Transverse colon (tissue), 4 donors: ENCODE data around the gene TBCCD1. TPM values are rescaled to one million over a fixed set of nuclear protein-coding genes. Genes with fewer than 3 reads are reported as not detected.

Source experiments
- DNase-seq: peaks from one replicate; pipeline ENCODE4 v3.0.0-alpha.2; 2019
- H3K27ac ChIP-seq, 4 donors: fragments of 200-600 bp; sonication (generic); 2 replicates each; pipeline ENCODE4 v1.5.1; 2016 to 2018; ENCODE audit warnings: inconsistent platforms in 4 of 4
- H3K27me3 ChIP-seq: fragments of 200-600 bp; sonication (generic); 2 replicates; pipeline ENCODE4 v1.5.1; 2017; ENCODE audit warnings: inconsistent platforms
- H3K36me3 ChIP-seq, 4 donors: fragments of 200-600 bp; sonication (generic); 2 replicates each; pipeline ENCODE4 v1.5.1; 2017 to 2019; ENCODE audit warnings: inconsistent platforms in 4 of 4
- H3K4me1 ChIP-seq, 4 donors: fragments of 200-600 bp; sonication (generic); 2 replicates each; pipeline ENCODE4 v1.5.1; 2017 to 2020; ENCODE audit warnings: inconsistent platforms in 4 of 4
- H3K4me3 ChIP-seq, 4 donors: fragments of 200-600 bp; sonication (generic); 1 replicate in 1 of 4; 2 replicates in 3 of 4; pipeline versions ENCODE4 v1.5.1 to v1.6.1; 2017 to 2019; ENCODE audit warnings: inconsistent platforms in 4 of 4
- H3K9me3 ChIP-seq, 2 donors: fragments of 200-600 bp; sonication (generic); 2 replicates each; pipeline ENCODE4 v1.5.1; 2017 to 2019; ENCODE audit warnings: inconsistent platforms in 2 of 2
- CTCF ChIP-seq, 5 experiments: fragments of 200-600 bp in 3 of 5; fragments of 450-650 bp in 2 of 5; sonication (generic) in 3 of 5; IDR thresholded peaks; 1 replicate in 2 of 5; 2 replicates in 3 of 5; pipeline ENCODE4 v1.5.1; 2016 to 2017; ENCODE audit warnings: antibody characterized with exemption in 5 of 5, inconsistent platforms in 3 of 5, mild to moderate bottlenecking in 2 of 5, moderate library complexity in 1 of 5
- EP300 ChIP-seq: sonication (generic); formaldehyde crosslinking; IDR thresholded peaks from one replicate; pipeline ENCODE4 v1.6.1; 2017; ENCODE audit warnings: antibody characterized with exemption, low read depth
- POLR2A ChIP-seq: fragments of 450-650 bp; IDR thresholded peaks from one replicate; pipeline ENCODE4 v1.6.1; 2016; ENCODE audit warnings: antibody characterized with exemption, mild to moderate bottlenecking, moderate library complexity
- POLR2AphosphoS5 ChIP-seq, 3 donors: sonication (generic); formaldehyde crosslinking; IDR thresholded peaks; one replicate each; pipeline ENCODE4 v1.6.1; 2016; ENCODE audit warnings: antibody characterized with exemption in 3 of 3
- WGBS, 2 donors: methylation state at CpG; one replicate each; pipeline ENCODE4 v1.1.5; 2018; ENCODE audit warnings: low coverage in 1 of 2; 5-methylcytosine and 5-hydroxymethylcytosine counted together
- in situ Hi-C, 4 donors: fragments of 200-750 bp; cut with MboI; loops; one replicate each; pipeline versions ENCODE4 v1.15.0 to v1.15.1; 2017; ENCODE audit warnings: low sequenced_read_pairs in 3 of 4, low pct_ligation_motif_present in 1 of 4, low pct_unique_long_range_greater_than_20kb in 1 of 4
- intact Hi-C: fragments of 100-400 bp; cut with DNase I; formaldehyde crosslinking; loops from one replicate; pipeline ENCODE4 v1.15.1; 2023; ENCODE audit warnings: low total_unique reads
- total RNA-seq, 4 donors: library from RNA; depleted of rRNA; stranded (reverse); fragments of >200 nt; gene quantifications; one replicate each; pipeline ENCODE4 v1.1.0, GENCODE V29; 2016

The TBCCD1 gene
- total RNA-seq, 4 donors from 2014 or later = 7.1 to 15.4 (median 13.9) TPM

- Histone ChIP-seq H3K4me3 (no peak overlapping the region), H3K27me3 (peaks cover 5% of the 10 kb centered on the region), H3K4me1 (no peaks in the 10 kb centered on the region), H3K36me3 (no peaks in the 10 kb centered on the region), H3K27ac (no peak overlapping the region), H3K9me3 (no peaks in the 10 kb centered on the region)
- DNase-seq = no peak
- 83 to 94% methylated on average over 8 of the region's 8 CpGs for WGBS, 2 donors
- intact Hi-C loops = no loop called here
- TF ChIP-seq CTCF (IDR thresholded peaks at IDR 0.05) (peak in 1 of 5 experiments; percentile 5), POLR2AphosphoS5 (IDR thresholded peaks at IDR 0.05) (no peak)
- in situ Hi-C loops = loop anchor here (5.0 to 25.0 kb wide), 3 partner anchors 203 to 553 kb away; partner anchors contain the start of gene RFC4 (in 2 of the 4)
Measured at GRCh38 chr3:186609247-186609868, 42.2 kb upstream of the TBCCD1 start.

DNA sequence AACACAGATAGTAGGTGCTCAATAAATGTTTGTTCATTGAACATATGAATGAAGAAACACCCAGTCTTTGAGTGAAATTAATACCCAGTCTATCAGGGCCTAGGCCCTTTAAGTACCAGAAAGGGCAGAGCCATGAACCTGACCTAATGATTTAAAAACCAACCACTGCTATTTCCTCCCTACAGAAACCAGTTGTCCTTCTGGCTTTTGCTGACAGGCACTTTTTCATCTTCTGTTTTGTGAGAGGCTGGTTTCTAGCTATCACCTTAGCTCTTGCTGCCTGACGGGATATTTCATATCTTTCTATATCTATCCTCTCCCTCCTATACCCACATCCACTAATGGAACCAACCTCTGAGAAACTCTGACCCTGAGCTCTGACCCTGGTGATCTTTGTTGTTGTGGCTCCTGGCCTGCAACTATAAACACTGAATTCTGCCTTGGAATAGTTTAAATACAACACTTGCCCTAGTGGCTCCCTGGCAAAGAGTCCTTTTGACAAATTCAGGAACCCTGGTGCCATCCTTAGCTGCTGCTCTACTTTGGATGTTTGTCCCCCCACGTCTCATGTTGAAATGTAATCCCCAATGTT is 41.6 kb upstream of the TBCCD1 start:
- intact Hi-C loops = no loop called here
- WGBS, 2 donors = 76 to 100% methylated on average over 1 to 2 of the region's 2 CpGs
- no peak for DNase-seq
- TF ChIP-seq POLR2A (no peak), CTCF (IDR thresholded peaks at IDR 0.05) (no peak), POLR2AphosphoS5 (IDR thresholded peaks at IDR 0.05) (no peak), EP300 (no peak)
- no peaks in the 10 kb centered on the region for H3K4me1 ChIP-seq
- H3K4me3 ChIP-seq = no peak overlapping the region
- in situ Hi-C loops = loop anchor here (5.0 to 25.0 kb wide), 3 partner anchors 204 to 554 kb away; partner anchors contain the start of gene RFC4 (in 2 of the 4)
- no peak overlapping the region for H3K27ac ChIP-seq
- H3K27me3 ChIP-seq = no peaks in the 10 kb centered on the region
- H3K36me3 ChIP-seq = no peaks in the 10 kb centered on the region
- no peaks in the 10 kb centered on the region for H3K9me3 ChIP-seq

DNA sequence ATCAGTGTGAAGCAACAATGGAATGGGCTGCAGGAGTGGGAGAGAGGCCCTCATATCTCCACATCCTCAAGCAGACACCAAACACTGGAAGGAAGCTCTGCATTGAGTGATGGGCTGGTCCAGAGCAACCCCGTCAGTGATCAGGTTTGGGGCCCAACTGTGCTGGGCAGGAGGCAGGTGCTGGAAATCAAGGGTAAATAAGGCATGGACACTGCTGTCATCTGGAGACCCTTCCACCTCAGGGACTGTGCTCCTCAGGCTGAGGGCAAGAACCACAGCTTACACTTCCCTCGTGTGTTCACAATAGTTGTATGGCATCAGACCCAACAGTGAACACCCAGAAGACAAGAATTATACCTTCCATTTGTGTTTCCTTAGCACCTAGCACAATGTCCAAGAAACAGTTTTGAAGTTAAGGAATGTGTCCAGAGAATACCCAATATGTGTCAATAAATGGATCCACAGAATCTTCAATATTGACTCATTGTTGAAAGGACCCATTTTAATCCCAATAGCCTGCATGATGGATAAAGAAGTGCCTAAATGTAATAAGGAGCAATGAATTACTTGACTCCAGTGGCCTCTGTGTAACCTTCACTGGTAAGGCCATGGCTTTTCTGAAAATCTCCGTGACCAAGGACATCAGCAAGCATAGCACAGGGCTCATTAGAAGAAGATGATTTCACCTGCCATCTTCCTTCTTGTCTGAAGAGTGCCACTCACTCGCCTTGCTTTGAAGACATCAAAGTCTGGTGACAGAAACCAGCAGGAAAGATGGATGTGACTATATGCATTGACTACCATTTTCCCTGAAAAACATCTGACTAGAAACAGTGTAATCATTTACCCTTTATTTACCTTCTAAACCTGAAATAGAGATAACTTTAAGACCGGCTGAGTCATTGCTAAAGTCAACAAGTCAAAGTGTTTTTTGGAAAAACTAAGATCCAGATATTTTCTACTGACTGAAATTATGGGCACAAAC is 38.7 kb upstream of the TBCCD1 start:
- in situ Hi-C loops = loop anchor here (5.0 to 25.0 kb wide), 3 partner anchors 206 to 556 kb away; partner anchors contain the start of gene RFC4 (in 2 of the 4)

More for the DNA sequence above, 38.7 kb upstream of the TBCCD1 start:
- Histone ChIP-seq H3K9me3 (no peaks in the 10 kb centered on the region), H3K27me3 (no peaks in the 10 kb centered on the region), H3K36me3 (no peaks in the 10 kb centered on the region), H3K4me3 (no peak overlapping the region), H3K27ac (no peak overlapping the region), H3K4me1 (no peaks in the 10 kb centered on the region)
- no peak for TF ChIP-seq POLR2A
- TF ChIP-seq POLR2AphosphoS5 (IDR thresholded peaks at IDR 0.05) = no peak
- TF ChIP-seq EP300 = no peak
- no peak for TF ChIP-seq CTCF (IDR thresholded peaks at IDR 0.05)
- intact Hi-C loops = no loop called here
- 60 to 73% methylated on average over 3 to 5 of the region's 5 CpGs for WGBS, 2 donors
- DNase-seq = no peak
